DMS153 treated with DMSO at 0.1 percent for 48 hours (cell line): ENCODE measurements around the gene KRTAP29-1.
"Not testable (repeated sequence)": the region's sequence is repeated elsewhere in the genome, so short reads cannot be mapped to it uniquely, and the experiment has no call there.

ENCODE experiments used
- DNase-seq: peaks from one replicate; lab custom pipeline; 2025; ENCODE audit not compliant: unreplicated experiment; lab: John Stamatoyannopoulos, UW

Gene KRTAP29-1

DNA sequence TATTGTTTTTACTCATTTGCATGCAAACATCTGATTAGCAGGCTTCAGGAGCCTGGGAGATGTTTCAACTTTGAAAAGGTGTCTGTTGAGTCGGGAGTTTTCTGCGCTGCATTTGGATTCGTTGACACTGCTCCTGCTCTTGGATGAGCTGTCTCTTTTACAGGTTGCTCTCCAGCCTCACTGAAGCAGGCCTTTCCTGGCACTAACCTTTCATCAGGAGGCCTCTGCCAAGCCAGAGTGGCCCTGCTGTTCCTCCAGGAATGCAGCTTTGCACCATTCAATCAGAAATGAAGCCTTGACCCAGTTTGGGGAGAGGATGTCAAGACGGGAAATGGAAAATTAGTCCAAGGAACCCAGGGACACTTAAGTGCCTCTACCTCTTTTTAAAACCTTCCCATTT lies 330 bp upstream of the KRTAP29-1 start:
- no peak for DNase-seq

DNA sequence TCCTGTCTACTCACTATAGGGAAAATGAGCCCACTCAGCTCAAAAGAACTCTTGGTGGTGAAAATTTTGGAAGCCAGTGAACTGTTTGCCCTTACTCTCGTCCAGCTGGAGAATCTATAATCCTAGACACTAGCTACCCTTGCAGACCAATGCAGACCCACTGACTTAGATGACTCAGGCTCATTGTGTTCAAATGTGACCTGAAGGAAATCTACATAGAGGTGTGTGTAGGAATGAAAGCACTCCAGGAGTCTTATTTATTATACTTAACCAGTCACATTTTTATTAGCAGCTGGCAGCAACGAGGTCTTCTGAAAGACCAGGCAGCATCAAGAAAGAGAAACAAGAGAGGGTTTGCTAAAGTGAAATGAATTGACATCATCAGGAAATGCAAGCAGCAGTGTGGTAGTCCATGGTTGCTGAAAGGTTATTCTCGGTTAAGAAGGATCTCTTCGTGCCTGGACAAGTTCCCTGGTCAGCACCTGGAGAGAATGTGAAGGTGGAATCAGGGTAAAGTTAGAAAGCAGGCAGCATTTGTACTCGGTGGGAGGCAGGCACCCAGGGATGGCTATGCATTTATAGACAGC lies 1.4 kb downstream of the KRTAP29-1 start:
- no peak for DNase-seq

DNA sequence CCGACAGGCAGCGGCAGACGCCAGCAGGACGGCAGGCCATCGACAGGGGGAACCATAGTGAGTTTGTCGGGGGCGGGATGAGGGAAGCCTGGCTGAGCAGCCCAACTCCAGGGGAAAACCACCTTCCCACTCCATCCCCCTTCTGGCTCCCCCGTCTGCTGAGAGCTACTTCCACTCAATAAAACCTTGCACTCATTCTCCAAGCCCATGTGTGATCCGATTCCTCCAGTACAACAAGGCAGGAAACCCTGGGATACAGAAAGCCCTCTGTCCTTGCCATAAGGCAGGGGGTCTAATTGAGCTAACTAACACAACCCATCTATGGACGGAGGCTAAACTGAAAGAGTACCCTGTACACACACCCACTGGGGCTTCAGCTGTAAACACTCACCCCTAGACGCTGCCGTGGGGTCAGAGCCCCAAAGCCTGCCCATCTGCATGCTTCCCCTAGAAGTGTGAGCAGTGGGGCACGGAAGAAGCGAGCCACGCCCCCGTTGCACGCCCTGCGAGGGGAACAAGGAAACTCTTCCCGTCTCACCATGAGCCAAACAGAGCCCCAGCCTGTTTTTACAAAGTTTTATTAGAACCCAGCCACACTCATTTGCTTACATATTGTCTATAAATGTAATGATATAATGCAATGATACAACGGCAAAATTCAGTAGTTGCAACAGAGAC lies 4.1 kb downstream of the KRTAP29-1 start:
- DNase-seq, result no peak

DNA sequence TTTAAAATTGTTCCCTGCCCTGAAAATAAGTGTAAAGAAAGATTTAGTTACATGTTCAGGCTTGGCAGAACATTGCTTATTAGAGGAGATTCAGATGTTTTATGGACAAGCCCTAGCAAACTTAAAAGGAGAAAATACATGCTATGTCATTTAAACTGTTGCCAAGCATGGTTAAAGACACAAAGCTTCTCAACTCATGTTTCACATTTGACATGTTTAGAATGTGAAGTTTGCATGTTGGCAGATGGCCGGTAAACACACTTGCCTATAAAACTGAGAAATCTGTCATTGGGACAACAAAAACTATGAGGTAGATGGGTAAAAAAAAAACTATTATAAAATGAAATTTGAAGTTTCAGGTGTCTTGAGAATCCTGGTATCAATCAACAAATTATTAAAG lies 5.8 kb downstream of the KRTAP29-1 start:
- no peak for DNase-seq

DNA sequence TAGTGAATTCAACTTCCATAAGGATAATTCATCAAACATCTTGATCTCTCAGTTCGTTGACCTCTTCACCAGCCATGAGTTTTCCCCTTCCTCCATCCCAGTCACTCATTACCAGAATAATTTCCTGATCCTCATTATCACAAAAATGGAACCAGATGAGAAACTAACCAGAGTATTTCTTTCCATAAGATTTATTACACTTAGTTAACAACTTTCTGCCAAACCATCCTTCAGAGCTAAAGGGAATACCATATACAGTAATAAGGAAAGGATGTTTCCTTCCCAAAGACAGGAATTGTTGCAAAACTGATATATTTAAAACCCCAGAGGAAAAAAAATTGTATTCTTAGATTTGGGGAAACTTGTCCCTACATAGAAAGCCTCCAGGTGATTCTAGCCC lies 8.6 kb downstream of the KRTAP29-1 start:
- no peak for DNase-seq

DNA sequence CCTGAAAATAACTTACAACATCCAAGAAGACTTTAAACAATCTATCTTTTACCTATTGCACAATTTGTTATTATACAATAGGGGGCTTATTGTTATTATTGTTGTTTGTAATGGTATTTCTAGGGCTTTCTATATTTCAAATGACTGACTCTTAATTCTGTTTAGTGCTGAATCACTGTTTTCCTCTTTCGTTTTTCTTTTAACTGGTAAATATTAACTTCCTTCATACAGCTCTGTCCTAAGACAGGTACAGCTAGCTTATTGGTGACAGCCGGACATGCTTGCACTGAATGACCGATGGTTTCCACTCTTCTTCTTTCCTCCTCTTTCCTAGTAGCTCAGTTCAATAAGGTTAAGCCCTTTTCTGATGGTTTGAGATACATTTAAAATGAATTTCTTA lies 15.6 kb downstream of the KRTAP29-1 start:
- DNase-seq, result no peak

DNA sequence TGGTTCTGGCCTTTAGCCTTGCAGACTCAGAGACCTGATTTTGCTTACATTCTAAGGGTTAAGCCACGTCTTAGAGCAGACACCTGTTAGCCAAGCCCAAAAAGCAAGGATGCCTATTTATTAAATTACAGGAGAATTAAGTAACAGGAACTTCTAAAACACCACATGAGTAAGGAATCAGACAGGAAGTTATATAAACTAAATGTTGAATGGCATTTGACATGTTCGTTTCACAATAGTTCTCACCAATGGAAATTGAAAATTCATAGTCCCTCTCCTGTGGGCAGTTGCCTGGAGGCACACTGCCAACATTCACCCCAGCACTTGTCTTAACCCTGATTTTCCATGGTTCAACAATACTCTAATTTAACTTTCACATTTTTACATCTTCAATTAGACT lies 18.1 kb downstream of the KRTAP29-1 start:
- DNase-seq, result no peak

DNA sequence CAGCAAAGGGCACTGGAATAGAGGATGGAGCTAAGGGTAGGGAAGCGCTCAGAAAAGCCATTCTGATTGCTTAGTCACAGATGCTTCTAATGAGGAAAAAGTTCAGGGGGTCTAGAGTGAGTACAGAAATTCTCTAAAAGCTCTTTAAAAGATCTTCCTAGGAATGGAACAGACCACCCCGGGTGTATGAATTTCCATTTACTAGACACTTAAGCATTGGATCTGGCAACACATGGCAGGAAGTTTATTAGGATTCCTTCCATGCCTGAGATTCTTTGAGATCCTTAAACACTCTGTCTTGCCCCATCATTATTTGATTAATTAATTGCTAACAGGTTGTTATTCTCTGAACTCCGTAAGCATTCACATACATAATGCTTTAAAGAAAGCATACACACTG lies 18.6 kb downstream of the KRTAP29-1 start:
- DNase-seq, result no peak

DNA sequence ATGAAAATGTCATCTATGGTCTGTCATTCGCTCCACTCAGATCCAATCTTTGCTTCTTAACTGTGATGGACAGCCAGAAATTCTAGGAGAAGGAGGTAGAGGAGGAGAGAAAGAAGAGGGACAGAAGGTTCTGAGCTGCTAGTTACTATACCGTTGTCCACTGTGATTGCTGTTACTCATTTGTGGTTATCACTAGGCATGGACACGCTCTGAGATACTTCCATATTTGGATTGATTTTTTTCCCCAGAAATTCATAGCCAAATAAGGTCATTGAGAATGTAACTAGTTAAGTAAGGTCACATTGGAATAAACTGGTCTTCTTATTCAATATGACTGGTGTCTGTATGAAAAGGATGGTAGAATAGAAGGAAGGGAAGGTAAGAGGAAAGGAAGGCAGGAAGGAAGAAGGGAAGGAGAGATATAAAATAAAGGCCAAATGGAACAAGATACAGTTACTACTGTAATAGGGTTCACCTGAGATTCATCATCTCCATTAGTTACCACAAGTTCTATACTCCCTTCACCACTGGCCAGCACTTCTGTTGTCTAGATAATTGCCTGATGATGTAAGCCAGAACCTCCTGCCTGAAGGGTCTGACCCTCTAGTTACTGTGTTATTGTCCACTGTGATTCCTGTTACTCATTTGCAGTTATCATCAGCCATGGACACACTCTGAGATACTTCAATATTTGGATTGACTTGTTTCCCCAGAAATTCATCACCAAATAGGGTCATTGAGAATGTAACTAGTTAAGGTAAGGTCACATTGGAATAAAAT lies 24.3 kb downstream of the KRTAP29-1 start:
- DNase-seq, result no peak

DNA sequence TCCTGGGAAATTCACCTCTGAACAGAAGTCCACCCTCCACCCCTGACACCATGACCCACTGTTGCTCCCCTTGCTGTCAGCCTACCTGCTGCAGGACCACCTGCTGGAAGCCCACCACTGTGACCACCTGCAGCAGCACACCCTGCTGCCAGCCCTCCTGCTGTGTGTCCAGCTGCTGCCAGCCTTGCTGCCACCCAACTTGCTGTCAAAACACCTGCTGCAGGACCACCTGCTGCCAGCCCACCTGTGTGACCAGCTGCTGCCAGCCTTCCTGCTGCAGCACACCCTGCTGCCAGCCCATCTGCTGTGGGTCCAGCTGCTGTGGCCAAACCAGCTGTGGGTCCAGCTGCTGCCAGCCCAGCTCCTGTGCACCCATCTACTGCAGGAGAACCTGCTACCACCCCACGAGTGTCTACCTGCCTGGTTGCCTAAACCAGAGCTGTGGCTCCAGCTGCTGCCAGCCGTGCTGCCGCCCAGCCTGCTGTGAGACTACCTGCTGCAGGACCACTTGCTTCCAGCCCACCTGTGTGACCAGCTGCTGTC lies 26.9 kb downstream of the KRTAP29-1 start, which contains the start of gene KRTAP9-7:
TSS of gene KRTAP9-7 (plus strand) at position 51 of the 543 bp plus-strand sequence. CDS start at position 51, 0 bp downstream.
- DNase-seq, result not testable (repeated sequence)

DNA sequence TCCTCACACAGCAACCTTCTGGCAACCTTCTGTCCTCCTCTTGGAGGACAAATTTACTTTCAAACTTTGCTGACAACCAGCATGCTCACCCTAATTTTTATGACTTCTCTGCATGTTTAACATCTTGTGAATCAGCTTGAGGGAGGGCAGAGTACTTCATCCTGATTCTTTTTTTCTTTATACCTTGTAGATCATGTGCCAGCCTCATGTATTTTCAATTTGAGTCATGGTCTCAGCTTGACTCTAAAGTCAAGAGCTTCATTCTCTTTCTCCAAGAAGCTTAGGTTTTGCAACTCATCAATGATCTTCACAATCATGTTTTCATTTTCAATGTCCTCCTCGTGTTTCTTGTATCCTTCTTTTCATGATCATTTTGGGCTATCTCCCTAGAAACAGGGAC lies 30.8 kb downstream of the KRTAP29-1 start:
- no peak for DNase-seq

DNA sequence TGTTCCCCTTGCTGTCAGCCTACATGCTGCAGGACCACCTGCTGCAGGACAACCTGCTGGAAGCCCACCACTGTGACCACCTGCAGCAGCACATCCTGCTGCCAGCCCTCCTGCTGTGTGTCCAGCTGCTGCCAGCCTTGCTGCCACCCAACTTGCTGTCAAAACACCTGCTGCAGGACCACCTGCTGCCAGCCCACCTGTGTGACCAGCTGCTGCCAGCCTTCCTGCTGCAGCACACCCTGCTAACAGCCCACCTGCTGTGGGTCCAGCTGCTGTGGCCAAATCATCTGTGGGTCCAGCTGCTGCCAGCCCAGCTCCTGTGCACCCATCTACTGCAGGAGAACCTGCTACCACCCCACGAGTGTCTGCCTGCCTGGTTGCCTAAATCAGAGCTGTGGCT lies 31.3 kb downstream of the KRTAP29-1 start:
- DNase-seq, result not testable (repeated sequence)

DNA sequence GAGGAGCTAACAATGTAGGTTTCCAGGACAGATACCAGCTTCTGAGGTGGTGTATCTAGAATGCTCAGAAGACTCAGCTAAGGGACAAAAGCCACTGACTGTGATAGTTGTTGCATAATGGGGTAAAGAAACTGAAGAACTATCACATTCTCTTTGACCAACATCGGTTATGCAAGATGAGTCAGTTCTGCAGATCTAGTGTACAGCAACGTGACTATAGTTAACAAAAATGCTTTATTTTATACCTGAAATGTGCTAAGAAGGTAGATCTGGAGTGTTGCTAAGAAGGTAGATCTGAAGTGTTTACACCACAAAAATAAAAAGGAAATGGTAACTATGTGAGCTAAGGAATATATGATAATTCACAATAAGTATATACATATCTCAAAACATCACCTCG lies 34.9 kb downstream of the KRTAP29-1 start:
- no peak for DNase-seq

DNA sequence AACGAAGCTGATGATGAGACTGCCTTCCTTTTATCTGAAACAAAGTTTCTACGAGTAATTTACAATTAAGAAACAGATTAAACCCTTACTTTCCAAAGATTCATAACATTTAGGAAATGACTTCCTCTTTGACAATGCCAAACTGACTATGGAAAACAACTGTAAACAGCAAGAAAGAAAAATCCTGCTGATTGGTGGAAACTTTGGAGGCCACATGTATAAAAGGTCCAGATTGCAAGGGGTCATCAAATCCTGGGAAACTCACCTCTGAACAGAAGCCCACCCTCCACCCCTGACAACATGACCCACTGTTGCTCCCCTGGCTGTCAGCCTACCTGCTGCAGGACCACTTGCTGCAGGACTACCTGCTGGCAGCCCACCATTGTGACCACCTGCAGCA lies 37.6 kb downstream of the KRTAP29-1 start, which contains the start of gene KRTAP9-6:
TSS of gene KRTAP9-6 (plus strand) at position 301 of the 400 bp plus-strand sequence. CDS start at position 301, 0 bp downstream.
- DNase-seq, result no peak

DNA sequence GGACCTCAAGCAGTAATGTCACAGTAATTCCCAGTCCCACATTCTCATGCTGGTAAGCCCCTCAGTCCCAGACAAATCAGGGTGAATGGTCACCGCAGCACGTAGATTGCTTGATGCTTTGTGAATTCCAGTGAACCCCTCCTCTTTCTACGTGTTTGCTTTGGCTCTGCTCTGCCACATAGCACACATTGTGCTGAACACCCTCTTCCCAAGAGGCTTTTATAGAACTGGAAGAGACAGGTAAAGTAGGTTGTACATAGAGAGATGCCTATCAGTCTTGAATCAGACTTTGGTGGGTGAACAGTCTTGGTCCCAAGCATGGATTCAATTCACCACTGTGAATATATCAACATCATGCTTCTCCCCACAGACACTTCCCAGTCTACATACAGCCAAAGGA lies 38.1 kb downstream of the KRTAP29-1 start:
- no peak for DNase-seq

DNA sequence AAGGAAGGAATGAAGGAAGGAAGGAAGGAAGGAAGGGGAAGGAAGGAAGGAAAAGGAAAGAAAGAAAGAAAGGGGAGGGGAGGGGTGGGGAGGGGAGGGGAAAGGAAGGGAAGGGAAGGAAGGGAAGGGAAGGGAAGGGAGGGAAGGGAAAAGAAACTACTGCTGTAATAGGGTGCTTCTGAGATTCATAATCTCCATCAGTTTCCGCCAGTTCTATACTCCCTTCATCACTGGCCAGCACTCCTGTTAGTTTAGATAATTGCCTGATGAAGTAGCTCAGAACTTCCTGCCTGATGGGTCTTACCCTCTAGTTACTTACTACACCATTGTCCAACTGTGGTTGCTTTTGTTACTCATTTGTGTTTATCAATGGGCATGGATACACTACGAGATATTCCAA lies 39.4 kb downstream of the KRTAP29-1 start:
- no peak for DNase-seq

DNA sequence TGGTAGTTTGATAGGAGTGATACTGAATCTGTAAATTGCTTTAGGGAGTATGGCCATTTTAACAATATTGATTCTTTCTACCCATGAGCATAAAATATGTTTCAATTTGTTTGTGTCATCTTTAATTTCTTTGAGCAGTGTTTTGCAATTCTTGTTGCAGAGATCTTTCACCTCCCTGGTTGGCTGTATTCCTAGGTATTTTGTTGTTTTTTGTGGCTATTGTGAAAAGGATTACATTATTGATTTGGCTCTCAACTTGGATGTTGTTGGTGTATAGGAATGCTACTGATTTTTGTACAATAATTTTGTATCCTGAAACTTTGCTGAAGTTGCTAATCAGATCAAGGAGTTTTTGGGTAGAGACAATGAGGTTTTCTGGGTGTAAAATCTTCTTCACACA lies 44.2 kb downstream of the KRTAP29-1 start:
- DNase-seq, result no peak

DNA sequence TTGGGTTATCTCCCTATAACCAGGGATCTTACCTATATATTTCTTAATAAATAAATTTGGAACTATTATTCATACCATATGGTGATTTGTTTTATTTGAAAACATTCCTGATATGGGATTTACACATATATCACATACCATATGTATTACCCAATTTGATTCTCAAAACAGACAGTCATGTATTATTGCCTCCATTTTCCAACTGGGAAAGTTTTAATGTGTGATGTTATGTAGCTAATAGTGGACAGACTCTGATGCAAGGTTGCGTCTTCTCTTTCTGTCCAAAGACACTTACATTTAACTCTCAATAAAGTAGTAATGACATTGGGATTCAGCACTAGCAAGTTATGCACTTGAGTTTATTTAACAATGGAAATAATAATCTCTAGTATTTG lies 46.4 kb downstream of the KRTAP29-1 start:
- DNase-seq, result no peak

DNA sequence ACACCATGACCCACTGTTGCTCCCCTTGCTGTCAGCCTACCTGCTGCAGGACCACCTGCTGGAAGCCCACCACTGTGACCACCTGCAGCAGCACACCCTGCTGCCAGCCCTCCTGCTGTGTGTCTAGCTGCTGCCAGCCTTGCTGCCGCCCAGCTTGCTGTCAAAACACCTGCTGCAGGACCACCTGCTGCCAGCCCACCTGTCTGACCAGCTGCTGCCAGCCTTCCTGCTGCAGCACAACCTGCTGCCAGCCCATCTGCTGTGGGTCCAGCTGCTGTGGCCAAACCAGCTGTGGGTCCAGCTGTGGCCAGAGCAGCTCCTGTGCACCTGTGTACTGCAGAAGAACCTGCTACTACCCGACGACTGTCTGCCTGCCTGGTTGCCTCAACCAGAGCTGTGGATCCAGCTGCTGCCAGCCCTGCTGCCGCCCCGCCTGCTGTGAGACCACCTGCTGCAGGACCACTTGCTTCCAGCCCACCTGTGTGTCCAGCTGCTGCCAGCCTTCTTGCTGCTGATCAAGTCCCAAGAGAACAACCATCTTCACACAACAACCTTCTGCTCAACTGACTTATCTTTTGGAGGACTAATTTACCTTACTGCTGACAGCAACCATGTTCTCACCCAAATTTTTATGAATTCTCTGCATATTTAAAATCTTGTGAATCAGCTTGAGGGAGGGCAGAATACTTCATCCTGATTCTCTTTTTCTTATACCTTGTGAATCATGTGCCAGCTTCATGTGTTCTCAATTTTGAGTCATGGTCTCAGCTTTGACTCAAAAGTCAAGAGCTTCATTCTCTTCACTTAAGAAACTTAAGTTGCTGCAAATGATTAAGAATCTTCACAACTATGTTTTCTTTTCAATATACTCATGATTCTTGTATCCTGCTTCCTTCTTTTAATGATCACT lies 47.0 kb downstream of the KRTAP29-1 start, which contains the start of gene KRTAP9-9:
TSS of gene KRTAP9-9 (plus strand) at position 4 of the 910 bp plus-strand sequence.
- not testable (repeated sequence) for DNase-seq

DNA sequence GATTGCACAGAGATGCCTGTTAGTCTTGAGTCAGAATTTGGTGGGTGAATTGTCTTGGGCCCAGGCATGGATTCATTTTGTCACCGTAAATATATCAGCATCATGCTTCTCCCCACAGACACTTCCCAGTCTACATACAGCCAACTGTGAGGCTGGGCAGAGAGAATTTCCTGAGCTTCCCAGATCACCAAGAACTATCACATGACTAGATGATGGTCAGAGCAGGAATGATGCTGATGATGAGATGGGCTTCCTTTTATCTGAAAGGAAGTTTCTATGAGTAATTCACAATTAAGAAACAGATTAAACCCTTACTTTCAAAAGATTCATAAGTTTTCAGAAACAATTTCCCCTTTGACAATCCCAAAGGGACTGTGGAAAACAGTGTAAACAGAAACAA lies 47.8 kb downstream of the KRTAP29-1 start:
- no peak for DNase-seq
